ENCODE data around the gene AGAP1. TPM values are rescaled to one million over a fixed set of nuclear protein-coding genes. Genes with fewer than 3 reads are reported as not detected.

AGAP1 gene
- total RNA-seq, 1 donor from 2014 or later: 39.4 TPM

DNA sequence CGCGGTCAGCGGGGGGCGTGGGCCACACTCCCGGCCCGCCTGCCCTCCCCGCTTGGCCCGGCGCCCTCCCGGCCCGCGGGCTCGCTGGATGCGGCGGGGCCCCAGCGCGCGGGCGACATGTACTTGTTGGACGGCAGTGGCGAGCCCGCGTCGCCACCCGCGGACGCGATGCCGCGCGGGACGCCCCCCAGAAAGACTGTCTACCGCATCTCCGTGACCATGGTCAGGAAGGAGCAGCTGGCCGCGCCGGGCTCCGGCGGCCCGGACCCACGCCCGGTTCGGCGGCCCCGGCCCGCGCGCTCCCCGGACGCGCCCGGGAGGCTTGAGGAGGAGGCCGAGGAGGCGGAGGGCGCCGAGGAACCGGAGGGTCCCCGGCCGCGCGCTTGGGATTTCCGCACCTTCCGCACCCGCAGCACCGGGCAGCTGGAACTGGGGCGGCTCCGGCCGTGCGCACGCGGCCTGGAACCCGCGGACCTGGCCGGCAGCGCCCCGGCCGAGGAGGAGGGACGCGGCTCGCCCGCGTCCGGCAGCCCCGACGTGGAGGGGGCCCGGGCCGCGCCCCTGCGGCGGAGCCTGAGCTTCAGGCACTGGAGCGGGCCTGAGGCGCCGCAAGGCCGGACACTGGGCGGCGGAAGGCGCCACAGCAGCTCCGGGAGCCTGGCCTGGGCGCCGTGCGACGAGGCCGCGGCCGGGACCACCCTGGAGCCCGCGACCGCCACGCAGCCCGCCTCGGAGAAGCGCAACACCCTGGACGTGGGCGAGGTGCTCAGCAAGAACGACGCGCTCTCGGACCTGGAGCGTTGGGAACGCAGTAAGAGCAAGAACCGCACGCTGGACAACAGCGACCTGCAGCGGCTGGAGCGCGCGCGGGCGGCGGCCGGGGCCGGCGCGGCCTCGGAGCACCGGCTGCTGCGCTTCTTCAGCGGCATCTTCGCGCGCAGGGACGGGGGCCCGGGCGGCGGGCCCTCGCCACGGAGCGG is 176.4 kb downstream of the AGAP1 start:
- Histone ChIP-seq H4K20me1 (ENCODE audit: insufficient read depth, low read length) (peaks cover 86% of the 10 kb centered on the region), H3K4me3 (ENCODE audit: insufficient read depth, low read depth, low read length) (peak overlapping the region; percentile 27), H3K9ac (ENCODE audit: low read length) (no peak overlapping the region), H2AFZ (ENCODE audit: low read depth, low read length) (no peak overlapping the region), H3K36me3 (ENCODE audit: insufficient read depth, low read length) (no peaks in the 10 kb centered on the region), H3K27me3 (ENCODE audit: insufficient read depth, low read length) (peaks cover 55% of the 10 kb centered on the region), H3K4me2 (ENCODE audit: low read length) (peak overlapping the region; percentile 82), H3K27ac (ENCODE audit: low read depth, low read length) (no peak overlapping the region), H3K79me2 (ENCODE audit: insufficient read depth, low read length) (peaks cover under 1% of the 10 kb centered on the region), H3K4me1 (ENCODE audit: insufficient read depth, low read length) (peaks cover 10% of the 10 kb centered on the region), H3K9me3 (ENCODE audit: insufficient read depth, low read depth, low read length) (no peaks in the 10 kb centered on the region)
- DNase-seq (ENCODE audit: low read depth) (peak; percentile 77), FAIRE-seq (no peak)
- H3K4me1 Mint-ChIP-seq (ENCODE audit: low read depth, unreplicated experiment): peaks cover 35% of the 10 kb centered on the region
- no peak overlapping the region for H3K4me3 Mint-ChIP-seq (ENCODE audit: unreplicated experiment)
- H3K9me3 Mint-ChIP-seq (ENCODE audit: unreplicated experiment): no peaks in the 10 kb centered on the region
- H3K27ac Mint-ChIP-seq (ENCODE audit: unreplicated experiment): no peak overlapping the region
- H3K36me3 Mint-ChIP-seq (ENCODE audit: low read depth, unreplicated experiment): no peaks in the 10 kb centered on the region
- no peaks in the 10 kb centered on the region for H3K27me3 Mint-ChIP-seq (ENCODE audit: low read depth, unreplicated experiment)
- TF ChIP-seq, protein P1, sequence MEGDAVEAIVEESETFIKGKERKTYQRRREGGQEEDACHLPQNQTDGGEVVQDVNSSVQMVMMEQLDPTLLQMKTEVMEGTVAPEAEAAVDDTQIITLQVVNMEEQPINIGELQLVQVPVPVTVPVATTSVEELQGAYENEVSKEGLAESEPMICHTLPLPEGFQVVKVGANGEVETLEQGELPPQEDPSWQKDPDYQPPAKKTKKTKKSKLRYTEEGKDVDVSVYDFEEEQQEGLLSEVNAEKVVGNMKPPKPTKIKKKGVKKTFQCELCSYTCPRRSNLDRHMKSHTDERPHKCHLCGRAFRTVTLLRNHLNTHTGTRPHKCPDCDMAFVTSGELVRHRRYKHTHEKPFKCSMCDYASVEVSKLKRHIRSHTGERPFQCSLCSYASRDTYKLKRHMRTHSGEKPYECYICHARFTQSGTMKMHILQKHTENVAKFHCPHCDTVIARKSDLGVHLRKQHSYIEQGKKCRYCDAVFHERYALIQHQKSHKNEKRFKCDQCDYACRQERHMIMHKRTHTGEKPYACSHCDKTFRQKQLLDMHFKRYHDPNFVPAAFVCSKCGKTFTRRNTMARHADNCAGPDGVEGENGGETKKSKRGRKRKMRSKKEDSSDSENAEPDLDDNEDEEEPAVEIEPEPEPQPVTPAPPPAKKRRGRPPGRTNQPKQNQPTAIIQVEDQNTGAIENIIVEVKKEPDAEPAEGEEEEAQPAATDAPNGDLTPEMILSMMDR (IDR thresholded peaks at IDR 0.05; ENCODE audit: insufficient read depth, low read depth, low read length): peak; percentile 32
- TF ChIP-seq EZH2 (IDR thresholded peaks at IDR 0.05; ENCODE audit: insufficient read depth, low read length): no peak

GRCh38 chr2:235670974-235671787 is 177.3 kb downstream of the AGAP1 start:
- Histone ChIP-seq H3K36me3 (ENCODE audit: insufficient read depth, low read length) (no peaks in the 10 kb centered on the region), H4K20me1 (ENCODE audit: insufficient read depth, low read length) (peaks cover 86% of the 10 kb centered on the region), H3K79me2 (ENCODE audit: insufficient read depth, low read length) (no peaks in the 10 kb centered on the region), H3K9ac (ENCODE audit: low read length) (no peak overlapping the region), H3K27ac (ENCODE audit: low read depth, low read length) (no peak overlapping the region), H3K4me1 (ENCODE audit: insufficient read depth, low read length) (peaks cover 3% of the 10 kb centered on the region), H3K4me2 (ENCODE audit: low read length) (peak overlapping the region; percentile 82), H3K9me3 (ENCODE audit: insufficient read depth, low read depth, low read length) (no peaks in the 10 kb centered on the region), H2AFZ (ENCODE audit: low read depth, low read length) (no peak overlapping the region), H3K27me3 (ENCODE audit: insufficient read depth, low read length) (peaks cover 46% of the 10 kb centered on the region), H3K4me3 (ENCODE audit: insufficient read depth, low read depth, low read length) (no peak overlapping the region)
- H3K9me3 Mint-ChIP-seq (ENCODE audit: unreplicated experiment): no peaks in the 10 kb centered on the region
- no peak for FAIRE-seq
- no peak for TF ChIP-seq EZH2 (IDR thresholded peaks at IDR 0.05; ENCODE audit: insufficient read depth, low read length)
- TF ChIP-seq, protein P1 (IDR thresholded peaks at IDR 0.05; ENCODE audit: insufficient read depth, low read depth, low read length): no peak
- no peak for DNase-seq (ENCODE audit: low read depth)
- H3K36me3 Mint-ChIP-seq (ENCODE audit: low read depth, unreplicated experiment): no peaks in the 10 kb centered on the region
- H3K4me3 Mint-ChIP-seq (ENCODE audit: unreplicated experiment): peak overlapping the region; percentile 82
- no peak overlapping the region for H3K27ac Mint-ChIP-seq (ENCODE audit: unreplicated experiment)
- H3K4me1 Mint-ChIP-seq (ENCODE audit: low read depth, unreplicated experiment): peaks cover 36% of the 10 kb centered on the region
- H3K27me3 Mint-ChIP-seq (ENCODE audit: low read depth, unreplicated experiment): no peaks in the 10 kb centered on the region
